Measurements from ENCODE around the gene KIF26A.

Gene KIF26A

GRCh38 chr14:104210817-104211195, 72.4 kb downstream of the KIF26A start:
- TF ChIP-seq CTCF (IDR thresholded peaks at IDR 0.05; ENCODE audit: borderline replicate concordance, insufficient read depth, low read depth, low read length), result no peak
- H3K4me3 ChIP-seq (ENCODE audit: low read depth, low read length), result no peak overlapping the region

GRCh38 chr14:104211215-104211614, 72.8 kb downstream of the KIF26A start:
- TF ChIP-seq CTCF (IDR thresholded peaks at IDR 0.05; ENCODE audit: borderline replicate concordance, insufficient read depth, low read depth, low read length), result no peak
- no peak overlapping the region for H3K4me3 ChIP-seq (ENCODE audit: low read depth, low read length)

GRCh38 chr14:104211741-104212140, 73.4 kb downstream of the KIF26A start:
- TF ChIP-seq CTCF (IDR thresholded peaks at IDR 0.05; ENCODE audit: borderline replicate concordance, insufficient read depth, low read depth, low read length), result no peak
- H3K4me3 ChIP-seq (ENCODE audit: low read depth, low read length), result no peak overlapping the region

GRCh38 chr14:104212206-104213095, 74.1 kb downstream of the KIF26A start:
- TF ChIP-seq CTCF (IDR thresholded peaks at IDR 0.05; ENCODE audit: borderline replicate concordance, insufficient read depth, low read depth, low read length), result no peak
- no peak overlapping the region for H3K4me3 ChIP-seq (ENCODE audit: low read depth, low read length)

GRCh38 chr14:104213301-104214034, 75.1 kb downstream of the KIF26A start:
- H3K4me3 ChIP-seq (ENCODE audit: low read depth, low read length), result no peak overlapping the region
- no peak for TF ChIP-seq CTCF (IDR thresholded peaks at IDR 0.05; ENCODE audit: borderline replicate concordance, insufficient read depth, low read depth, low read length)

- H3K4me3 ChIP-seq (ENCODE audit: low read depth, low read length), result no peak overlapping the region
- no peak for TF ChIP-seq CTCF (IDR thresholded peaks at IDR 0.05; ENCODE audit: borderline replicate concordance, insufficient read depth, low read depth, low read length)
Observed at GRCh38 chr14:104214431-104215218, 76.2 kb downstream of the KIF26A start.
